AML-193 (cell line): ENCODE data around the gene KCNN3.

ENCODE experiments used
- DNase-seq, 2 experiments: peaks; one replicate each; lab custom pipeline; 2025; lab: John Stamatoyannopoulos, UW

KCNN3 gene

DNA sequence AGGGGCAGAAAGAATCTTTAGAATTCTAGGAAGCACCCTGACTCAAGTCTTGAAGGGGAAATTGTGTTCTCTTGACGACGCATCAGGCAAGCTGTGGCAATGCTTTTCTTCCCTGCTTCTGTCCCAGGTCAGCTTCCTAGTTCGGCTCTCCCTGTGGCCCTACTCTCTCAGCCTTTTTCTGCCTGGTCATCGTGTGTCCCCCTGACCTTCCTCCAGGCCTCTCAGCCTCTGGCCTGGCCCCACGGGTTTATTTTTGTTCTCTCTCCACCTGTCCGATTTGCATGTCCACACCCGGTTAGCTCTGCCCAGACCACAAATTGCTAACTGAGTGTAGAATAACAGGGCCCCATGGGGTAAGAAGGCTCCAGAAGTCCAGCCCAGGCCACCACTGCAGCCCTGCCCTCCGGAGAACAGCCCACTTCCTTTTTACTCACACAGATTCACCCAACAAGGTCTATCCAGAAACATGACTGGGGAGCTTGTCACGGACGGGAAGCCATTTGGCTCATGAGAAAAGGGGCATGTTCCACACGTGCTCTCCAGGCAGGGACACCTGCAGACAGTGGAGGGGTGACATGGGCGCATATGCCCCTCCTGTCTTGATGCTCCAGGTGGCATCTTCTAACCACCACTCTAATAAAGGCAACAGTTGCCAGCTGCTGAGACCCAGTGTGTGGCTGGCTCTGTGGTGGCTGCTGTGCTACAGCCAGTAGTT is 9.8 kb downstream of the KCNN3 start:
- no peak for DNase-seq

DNA sequence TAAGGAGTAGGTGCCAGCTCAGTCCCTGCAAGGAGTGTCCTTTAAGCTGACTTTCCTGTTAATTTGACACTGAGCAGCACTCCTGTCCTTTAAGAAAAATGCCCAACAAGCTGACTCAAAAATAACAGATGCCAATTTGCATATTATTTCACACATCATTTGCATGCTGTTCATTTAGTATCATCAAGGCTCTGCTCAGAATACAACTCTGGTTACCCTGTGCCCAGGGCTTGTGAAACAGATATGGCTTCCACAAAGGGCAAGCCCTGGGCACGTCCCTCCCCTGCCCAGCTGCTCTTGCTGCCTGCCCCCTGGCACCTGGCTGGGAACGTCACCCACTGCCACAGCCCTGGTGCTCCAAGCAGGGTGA is 10.3 kb downstream of the KCNN3 start:
- DNase-seq = no peak

DNA sequence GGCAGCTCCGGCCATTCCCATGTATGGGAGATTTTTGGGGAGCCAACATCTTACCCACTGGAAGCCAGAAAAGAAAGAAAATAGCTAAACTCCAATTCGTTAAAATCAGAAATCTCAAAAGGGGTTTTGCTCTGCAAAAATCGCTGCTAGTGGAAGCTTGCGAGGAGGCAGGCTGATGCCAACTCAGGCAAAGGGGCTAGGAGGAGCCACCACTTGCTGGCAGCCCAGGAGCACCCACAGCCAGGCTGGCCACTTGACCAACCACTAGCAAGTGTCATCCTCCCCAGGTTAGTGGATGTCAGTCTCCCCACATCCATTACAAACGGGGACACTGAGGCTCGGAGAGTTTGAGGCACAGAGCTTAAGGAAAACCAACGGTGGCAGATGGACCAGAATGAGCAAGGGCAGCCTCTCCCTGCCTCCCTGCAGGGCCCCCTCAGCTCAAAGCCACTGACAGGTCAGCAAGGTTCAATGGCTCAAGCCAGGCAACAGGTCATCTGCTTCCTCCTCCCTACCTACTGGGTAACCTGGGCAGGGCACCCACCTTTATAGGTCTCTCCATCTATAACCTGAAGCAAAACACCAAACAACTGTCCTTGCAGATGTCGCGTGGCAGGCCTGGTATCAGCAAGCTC is 10.8 kb downstream of the KCNN3 start:
- no peak for DNase-seq

DNA sequence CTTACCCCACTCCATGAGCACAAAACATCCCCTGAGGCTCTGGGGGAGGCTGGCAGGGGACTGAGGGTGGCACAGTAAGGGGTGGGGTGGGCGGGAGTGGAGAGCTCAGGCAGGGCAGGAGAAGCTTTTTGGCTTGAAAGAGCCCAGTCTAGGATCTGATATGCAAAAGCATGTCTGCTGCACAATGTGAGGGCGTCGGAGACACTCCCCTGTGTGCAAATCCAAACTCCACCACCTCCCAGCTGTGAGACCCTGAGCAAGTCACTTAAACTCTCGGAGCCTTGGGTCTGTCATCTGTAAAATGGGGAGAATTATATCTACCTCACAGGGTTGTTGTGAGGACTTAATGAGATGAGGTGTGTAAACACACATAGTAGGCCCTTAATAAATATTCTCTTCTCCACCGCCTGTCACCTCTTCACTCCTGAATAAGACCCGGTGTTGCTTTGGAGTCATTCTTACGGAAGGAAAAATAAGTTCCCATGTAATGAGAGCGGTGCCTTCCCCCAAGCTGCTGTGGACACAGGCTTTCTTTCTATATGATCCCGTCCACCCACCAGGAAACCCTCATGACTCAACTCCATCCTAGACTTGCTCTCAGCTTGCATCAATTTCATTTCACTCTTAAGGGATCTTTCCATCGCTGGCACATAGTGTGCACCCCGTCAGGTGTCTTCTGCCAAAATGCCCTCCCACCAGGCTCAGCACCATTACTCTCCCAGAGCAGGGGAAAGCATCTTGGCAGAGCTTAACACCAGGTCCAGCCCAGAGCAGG is 12.5 kb downstream of the KCNN3 start:
- DNase-seq = no peak

DNA sequence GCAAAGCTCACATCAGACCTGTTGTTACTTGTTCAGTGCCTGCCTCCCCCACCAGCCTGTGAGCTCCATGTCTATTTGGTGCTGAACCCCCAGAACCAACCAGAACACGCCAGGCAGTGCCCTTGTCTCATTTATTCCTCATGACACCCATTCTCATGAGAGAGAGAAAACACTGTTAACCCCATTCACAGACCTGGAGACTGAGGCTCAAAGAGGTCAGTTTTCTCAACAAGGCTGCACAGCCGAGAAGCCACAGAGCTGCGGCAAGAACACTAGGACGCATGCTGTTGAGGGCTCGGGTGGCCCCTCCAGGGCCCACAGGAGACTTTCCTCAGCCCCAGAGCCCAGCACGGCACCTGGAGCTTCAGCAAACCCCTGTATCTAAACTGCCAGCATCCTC is 13.1 kb downstream of the KCNN3 start:
- DNase-seq = no peak

DNA sequence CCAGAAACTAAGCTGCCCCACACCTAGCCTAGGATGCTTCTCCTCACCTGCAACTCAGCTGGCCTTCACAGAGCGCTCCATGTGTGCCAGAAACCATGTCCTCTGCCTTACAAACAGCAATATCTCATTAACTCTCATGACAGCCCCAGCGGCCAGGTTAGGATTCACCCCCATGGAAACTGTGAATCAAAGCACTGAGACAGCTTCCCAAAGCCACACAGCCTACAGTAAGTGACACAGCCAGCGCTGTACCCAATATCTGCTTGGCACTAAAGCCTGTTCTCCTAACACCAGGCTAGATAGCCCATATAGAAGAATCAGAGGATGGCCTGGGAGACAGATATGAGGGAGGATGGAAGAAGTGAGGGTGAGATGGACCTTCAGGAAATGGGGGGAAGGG is 13.5 kb downstream of the KCNN3 start:
- no peak for DNase-seq

DNA sequence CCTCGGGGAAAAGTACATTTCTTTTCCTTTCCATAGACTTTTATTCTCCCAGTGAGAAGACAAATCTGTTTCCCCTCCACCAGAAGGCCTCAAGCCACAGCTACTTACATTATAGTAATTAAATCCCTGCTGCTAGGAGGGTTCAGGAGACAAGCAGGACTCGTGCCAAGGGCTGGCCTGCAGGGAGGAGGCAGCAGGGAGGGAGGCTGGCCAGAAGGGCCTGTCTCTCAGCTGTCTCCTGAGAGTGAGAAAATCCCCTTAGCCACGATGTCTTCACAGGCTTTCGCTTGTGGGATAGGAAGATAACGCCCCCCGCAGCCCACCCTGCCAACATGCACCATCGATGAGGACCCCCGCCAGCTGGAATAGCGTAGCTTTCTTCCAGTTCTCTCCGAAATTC is 14.0 kb downstream of the KCNN3 start:
- no peak for DNase-seq

DNA sequence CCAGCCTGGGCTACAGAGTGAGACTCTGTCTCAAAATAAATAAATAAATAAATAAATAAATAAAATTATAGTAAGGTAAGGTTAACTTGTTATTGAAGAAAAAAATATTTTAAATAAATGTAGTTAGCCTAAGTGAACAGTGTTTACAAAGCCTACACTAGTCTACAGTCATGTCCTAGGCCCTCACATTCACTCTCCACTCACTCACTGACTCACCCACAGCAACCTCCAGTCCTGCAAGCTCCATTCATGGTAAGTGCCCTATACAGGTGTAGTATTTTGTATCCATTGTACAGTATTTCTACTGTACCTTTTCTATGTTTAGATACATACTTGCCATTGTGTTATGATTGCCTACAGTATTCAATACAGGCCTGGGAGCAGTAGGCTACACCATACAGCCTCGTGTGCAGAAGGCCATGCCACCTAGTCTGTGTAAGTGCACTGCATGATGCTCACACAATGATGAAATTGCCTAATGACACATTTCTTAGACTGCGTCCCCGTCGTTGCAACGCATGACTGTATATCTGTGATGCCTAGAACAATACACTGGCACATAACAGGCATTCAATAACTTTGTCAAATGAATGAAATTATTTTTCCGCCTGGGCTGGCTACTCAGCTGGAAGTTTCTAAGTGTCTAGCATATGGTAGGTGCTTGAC is 14.8 kb downstream of the KCNN3 start:
- no peak for DNase-seq

DNA sequence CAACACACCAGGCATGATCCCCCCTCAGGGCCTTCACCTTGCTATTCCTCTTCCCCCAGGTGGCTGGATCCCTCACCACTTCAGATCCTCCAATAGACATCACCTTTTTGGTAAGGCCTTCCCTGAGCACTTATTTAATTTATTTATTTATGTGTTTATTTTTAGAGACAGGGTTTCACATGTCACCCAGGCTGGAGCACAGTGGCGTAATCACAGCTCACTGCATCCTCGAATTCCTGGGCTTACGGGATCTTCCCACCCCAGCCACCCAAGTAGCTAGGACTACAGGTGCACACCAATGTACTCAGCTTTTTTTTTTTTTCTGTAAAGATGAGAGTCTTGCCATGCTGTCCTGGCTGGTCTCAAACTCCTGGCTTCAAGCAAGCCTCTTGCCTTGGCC is 17.2 kb downstream of the KCNN3 start:
- DNase-seq = no peak

DNA sequence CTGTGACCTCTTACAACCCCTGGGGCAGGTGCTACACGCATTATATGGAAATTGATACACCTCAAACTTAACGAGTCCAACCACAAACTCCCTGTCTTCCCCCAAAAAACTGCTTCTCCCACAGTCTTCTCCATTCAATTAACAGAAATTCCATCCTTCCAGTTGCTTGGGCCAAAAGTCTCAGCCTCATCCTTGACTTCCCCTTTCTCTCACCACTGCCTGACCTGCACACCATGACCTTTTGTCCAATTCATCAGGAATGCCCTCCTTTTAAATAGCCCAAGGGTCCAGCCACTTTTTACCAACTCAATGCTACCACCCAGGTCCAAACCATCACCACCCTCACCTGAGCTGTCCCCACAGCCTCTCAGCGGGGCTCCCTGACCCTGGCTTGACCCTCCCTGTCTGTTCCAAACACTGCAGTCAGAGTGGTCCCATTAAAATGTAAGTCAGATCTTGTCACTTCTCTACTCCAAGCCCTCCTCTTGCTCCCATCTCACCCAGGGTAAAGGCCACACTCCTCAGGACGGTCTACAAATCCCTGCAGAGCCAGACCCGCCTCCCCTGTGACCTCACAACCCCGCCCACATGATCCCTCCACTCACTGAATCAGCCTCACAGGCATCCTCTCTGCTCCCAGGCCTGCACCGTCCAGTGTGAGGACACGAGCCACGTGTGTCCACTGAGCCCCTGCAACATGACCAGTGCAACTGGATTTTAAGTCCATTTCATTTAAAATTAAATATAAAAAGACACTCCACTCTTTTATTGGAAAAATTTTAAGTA is 18.5 kb downstream of the KCNN3 start:
- no peak for DNase-seq

DNA sequence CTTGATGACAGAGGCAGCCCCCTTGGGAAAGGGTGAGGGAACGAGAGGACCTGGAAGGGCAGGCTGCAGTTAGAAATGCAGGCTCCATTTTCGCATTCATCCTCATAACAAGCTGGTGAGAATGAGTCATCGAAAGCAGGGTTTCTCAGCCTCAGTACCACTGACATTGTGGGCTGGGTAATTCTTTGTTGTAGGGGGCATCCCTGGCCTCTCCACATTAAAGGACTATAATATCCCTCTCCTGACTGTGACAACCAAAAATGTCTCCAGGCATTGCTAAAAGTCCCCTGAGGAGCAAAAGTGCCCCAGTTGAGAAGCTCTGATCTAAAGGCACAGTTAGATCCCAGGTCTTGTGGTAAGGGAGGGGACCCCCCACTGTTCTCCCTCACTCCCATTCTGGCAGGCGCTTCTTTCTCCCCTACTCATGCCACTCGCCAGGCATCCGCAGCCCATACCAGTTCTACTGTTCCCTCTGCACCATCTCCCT is 20.4 kb downstream of the KCNN3 start:
- no peak for DNase-seq

DNA sequence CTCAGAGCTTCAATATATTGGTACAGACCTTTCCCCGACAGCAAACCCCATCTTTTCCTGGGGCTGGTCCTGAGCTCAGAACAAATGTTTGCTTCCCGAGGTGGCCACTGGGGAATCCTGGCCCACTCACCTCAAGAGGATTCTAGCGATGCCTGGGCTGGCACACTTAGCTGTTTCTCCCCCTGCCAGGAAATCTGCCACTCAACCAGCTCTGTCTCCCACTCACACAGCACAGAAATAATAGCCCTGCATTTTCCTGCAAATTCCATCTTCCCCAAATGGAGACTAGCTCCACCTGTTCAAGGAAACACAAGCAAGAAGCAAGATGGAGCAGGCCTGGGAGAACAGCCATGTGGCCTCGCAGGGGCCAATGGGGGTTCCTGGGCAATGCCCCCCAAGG is 21.1 kb downstream of the KCNN3 start:
- DNase-seq = no peak

DNA sequence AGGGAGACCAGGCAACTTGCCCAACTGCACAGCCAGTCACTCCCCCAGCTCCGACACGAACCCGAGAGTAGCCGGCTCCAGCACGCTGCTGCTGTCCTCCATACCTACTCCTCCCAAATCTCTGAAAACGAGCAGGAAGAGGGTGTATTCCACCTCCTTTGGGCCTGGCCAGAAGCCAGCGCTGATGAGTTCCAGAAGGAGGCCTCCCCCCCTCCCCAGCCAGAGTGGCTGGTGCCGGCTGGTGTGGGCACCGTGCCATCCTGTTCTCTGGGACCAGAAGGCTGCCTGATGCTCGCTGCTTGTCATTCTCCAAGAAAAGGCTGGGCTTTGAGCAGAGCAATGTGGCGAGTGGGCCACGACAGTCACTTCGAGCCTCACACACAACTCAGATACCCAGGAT is 22.2 kb downstream of the KCNN3 start:
- DNase-seq = no peak

DNA sequence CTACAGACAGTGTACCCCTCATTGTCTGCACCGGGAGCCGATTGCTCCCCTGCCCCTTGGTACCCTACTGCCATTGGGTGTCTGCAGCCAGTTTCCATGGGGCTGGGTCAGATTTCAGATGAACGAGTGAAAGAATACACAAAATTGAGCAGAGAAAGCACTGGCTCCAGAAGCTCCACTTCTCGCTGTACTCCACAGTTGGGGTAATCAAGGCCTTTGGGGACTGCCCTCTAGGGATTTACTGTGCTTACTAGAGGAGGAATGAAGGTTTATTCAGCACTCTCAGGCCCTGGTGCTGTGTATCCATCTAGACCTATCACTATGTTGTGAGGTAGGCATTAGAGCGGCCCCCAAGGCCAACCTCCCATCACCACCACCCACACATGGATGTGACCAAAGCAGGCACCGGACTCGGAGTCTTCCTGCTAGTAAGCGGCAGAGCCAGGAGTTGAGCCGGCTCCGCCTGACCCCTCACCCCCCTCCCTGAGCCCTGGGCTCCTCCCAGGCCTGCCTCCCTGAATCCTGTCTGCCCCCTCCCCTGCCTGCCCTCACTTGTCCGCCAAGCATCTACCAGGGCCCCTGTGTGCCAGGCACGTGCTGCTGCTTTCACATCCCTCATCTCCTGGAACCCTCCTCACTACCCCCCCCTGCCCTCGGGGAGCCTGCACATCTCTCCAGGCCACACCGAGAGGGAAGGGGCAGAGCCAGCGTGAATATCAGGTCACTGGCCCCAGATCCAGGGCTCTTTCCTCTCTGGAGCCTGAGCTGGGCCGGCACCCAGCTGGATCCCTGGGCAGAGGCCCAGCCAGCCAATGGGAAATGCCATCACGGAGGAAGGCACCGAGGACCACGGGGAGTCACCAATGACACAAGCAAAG is 23.3 kb downstream of the KCNN3 start:
- DNase-seq = no peak

DNA sequence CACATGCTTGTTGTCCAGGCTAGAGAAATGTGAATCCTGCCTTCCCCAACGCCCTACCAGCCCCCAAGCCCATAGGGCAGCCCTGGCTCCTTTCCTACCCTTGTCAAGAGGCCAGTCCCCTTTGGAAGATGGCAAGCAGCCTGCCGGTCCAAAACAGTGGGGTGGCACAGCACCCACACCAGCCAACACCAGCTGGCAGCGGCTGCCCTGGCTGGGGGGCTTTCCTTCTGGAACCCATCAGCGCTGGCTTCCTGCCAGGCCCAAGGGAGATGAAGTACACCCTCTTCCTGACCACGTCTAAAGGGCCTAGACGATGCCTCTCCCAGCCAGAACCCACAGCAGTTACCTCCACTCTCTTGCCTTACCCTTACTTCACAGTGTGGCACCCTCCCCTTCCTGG is 24.2 kb downstream of the KCNN3 start:
- DNase-seq = no peak

DNA sequence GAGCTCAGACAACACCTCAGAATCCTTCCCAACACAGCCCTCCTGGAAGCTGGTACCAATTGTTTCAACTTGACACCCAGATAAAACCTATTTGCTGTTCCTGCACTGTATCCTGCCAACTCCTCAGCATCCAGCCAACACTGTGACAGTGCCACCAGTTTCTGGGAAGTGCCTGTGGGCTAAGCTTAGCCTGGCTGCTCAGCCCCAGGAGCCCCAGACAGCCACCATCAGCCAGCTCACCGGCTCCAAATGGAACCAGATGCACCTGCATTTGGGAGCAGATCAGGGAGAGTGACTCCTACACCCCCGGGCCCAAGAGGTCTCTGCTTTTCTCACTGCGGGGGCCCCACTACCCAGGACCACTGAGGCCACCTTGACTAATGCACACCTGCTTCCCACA is 24.9 kb downstream of the KCNN3 start:
- DNase-seq = no peak

DNA sequence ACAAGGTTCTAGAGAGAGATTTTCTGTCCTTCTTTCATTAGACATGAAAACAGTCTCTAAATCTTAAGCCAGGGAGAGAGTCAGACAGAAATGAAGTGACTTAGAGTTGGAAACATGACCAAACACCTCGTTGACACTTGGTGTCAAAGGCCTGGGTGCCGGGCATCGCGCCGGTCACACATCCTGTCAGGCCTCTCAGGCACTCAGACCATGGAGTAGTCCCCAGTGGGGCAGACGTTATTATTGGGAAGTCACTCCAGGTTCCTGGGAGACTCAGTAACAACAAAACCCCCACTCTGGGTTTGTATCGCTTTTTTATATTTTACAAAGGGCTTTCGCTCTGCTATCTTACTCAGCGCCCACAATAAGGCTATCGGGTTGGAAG is 25.8 kb downstream of the KCNN3 start:
- DNase-seq = no peak

DNA sequence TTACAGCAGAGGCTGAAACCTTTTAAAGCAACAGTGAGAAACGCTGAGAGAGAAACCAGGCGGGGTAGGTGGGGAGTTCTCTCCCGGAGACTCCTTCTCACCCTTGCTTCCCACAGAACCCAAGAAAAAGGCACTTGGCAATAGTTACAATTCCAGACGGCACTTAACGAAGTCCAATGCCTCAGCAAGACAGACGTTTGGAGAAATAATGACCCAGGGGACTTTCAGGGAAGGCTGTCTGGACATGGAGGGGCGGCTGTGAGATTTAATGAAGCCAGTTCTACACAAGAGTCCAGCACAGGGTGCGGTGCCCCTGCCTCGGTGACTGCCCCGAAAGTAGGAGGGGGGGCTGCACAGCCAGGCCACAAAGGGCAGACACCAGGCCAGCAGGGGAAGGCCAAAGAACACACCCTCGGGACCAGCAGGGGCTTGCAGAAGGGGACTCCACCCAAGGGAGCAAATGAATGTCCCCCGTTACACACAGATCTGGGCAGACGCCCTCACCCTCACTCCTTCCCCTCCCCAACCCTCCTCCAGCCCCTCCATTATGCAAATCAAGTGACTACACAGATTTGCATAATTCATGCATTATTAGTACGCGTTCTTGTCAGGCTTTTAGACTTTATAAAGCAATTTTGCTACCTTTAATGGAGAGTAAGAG is 26.3 kb downstream of the KCNN3 start:
- no peak for DNase-seq

DNA sequence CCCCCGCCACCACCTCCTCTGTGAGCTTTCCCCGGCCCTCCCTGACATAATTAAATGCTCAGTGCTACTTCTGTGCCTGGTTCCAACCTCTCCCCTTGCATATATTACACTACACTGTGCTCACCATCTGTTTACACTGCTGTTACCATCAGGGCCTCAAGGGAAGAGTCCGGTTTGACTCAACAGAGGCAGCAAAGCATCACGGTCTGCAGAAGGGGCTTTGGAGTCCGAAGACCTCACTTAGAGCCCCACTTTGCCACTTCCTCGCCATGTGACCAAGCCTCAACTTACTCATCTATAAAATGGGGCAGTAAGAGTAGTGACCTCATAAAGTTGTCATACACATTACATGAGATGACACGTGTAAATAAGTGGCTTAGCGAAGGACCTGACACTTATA is 27.4 kb downstream of the KCNN3 start:
- DNase-seq = no peak

DNA sequence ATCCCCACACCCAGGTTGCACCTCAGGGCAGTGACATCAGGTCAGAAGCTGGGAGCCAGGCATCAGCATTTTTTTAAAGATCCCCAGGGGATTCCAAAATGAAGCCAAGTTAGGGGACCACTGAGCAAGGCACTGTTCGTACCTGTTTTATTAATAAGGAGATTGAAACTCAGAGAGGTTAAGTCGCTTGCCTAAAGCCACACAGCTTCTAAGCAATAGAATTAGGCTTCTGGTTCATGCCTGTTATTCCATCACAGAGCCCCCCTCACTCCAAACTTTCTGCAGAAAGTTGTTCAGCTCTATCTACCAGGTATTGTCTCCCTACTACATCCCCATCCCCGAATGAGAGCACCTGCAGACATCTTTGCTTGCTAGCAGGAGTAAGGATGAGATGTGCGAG is 28.7 kb downstream of the KCNN3 start:
- DNase-seq = no peak
